ENCODE measurements around the gene RNF217. TPM values are rescaled to one million over a fixed set of nuclear protein-coding genes. Genes with fewer than 3 reads are reported as not detected.
A peak's percentile ranks its signal among the peaks of the same experiment; 100 is the strongest.

RNF217 gene
- total and polyA plus RNA-seq, 8 donors = 1.9 to 32.7 (median 11.2) TPM

GRCh38 chr6:125110056-125110455 is 147.8 kb downstream of the RNF217 start:
- H3K36me3 ChIP-seq = no peaks in the 10 kb centered on the region
- intact Hi-C loops (cut with DNase I; ENCODE audit: low total_unique reads) = loop anchor here (5.0 kb wide), 1 partner anchor 238 kb away; no protein-coding TSS in a partner anchor
- no peak for DNase-seq
- 42 to 71% (median 63%) methylated on average over 1 of the region's 1 CpG for WGBS, 5 donors
- H3K4me3 ChIP-seq = no peak overlapping the region
- H3K27ac ChIP-seq = no peak overlapping the region
- no peaks in the 10 kb centered on the region for H3K4me1 ChIP-seq
- peaks cover 0 to 39% (median 23%) of the 10 kb centered on the region in 4 donors for H3K9me3 ChIP-seq
- TF ChIP-seq, protein P1, sequence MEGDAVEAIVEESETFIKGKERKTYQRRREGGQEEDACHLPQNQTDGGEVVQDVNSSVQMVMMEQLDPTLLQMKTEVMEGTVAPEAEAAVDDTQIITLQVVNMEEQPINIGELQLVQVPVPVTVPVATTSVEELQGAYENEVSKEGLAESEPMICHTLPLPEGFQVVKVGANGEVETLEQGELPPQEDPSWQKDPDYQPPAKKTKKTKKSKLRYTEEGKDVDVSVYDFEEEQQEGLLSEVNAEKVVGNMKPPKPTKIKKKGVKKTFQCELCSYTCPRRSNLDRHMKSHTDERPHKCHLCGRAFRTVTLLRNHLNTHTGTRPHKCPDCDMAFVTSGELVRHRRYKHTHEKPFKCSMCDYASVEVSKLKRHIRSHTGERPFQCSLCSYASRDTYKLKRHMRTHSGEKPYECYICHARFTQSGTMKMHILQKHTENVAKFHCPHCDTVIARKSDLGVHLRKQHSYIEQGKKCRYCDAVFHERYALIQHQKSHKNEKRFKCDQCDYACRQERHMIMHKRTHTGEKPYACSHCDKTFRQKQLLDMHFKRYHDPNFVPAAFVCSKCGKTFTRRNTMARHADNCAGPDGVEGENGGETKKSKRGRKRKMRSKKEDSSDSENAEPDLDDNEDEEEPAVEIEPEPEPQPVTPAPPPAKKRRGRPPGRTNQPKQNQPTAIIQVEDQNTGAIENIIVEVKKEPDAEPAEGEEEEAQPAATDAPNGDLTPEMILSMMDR (IDR thresholded peaks at IDR 0.05) = no peak
- no peak for TF ChIP-seq EP300 (IDR thresholded peaks at IDR 0.05)
- no peak for TF ChIP-seq POLR2AphosphoS5 (IDR thresholded peaks at IDR 0.05)
- TF ChIP-seq POLR2A (IDR thresholded peaks at IDR 0.05) = no peak
- H3K27me3 ChIP-seq = no peaks in the 10 kb centered on the region

DNA sequence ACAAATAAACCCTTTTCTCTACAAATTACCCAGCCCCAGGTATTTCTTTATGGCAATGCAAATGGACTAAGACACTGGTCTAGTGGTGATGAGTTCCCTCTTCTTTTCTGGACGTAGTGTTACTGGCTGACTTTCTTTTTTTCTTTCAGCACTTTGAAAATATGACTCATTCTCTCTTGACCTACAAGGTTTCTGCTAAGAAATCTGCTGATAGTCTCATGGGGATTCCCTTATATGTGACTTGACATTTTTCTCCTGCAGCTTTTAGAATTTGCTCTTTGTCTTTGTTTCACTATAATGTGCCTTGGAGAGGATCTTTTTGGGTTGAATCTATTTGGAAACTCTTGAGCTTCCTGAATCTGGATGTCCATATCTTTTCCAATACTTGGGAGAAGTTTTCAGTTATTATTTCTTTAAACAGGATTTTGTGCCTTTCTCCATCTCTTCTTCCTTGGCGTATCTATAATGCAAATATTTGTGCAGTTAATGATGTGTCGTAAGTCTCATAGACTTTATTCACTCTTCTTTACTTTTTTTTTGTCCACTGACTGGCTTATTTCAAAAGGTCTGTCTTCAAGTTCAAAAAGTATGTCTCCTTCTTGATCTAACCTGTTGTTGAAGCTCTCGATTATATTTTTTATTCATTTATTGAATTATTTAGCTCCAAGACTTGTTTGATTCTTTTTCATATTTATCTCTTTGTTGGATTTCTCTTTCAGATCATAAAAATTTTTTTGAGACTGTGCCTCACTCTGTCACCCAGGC is 149.2 kb downstream of the RNF217 start:
- H3K4me1 ChIP-seq = no peaks in the 10 kb centered on the region
- H3K36me3 ChIP-seq = no peaks in the 10 kb centered on the region
- H3K27me3 ChIP-seq = no peaks in the 10 kb centered on the region
- no peak overlapping the region for H3K27ac ChIP-seq
- no peak for DNase-seq
- H3K4me3 ChIP-seq = no peak overlapping the region
- WGBS, 5 donors = 90 to 92% (median 91%) methylated on average over 4 of the region's 4 CpGs
- TF ChIP-seq POLR2A (IDR thresholded peaks at IDR 0.05) (no peak), EP300 (IDR thresholded peaks at IDR 0.05) (no peak), POLR2AphosphoS5 (IDR thresholded peaks at IDR 0.05) (no peak)
- TF ChIP-seq, protein P1 (IDR thresholded peaks at IDR 0.05) = no peak
- intact Hi-C loops (cut with DNase I; ENCODE audit: low total_unique reads) = loop anchor here (5.0 kb wide), 1 partner anchor 239 kb away; no protein-coding TSS in a partner anchor
- peaks cover 0 to 39% (median 23%) of the 10 kb centered on the region in 4 donors for H3K9me3 ChIP-seq

GRCh38 chr6:125112934-125113333 is 150.7 kb downstream of the RNF217 start:
- intact Hi-C loops (cut with DNase I; ENCODE audit: low total_unique reads) = loop anchor here (5.0 kb wide), 1 partner anchor 241 kb away; no protein-coding TSS in a partner anchor
- Histone ChIP-seq H3K36me3 (no peaks in the 10 kb centered on the region), H3K27me3 (no peaks in the 10 kb centered on the region), H3K27ac (no peak overlapping the region), H3K9me3 (peaks cover 0 to 39% (median 23%) of the 10 kb centered on the region in 4 donors), H3K4me1 (no peaks in the 10 kb centered on the region), H3K4me3 (no peak overlapping the region)
- TF ChIP-seq POLR2AphosphoS5 (IDR thresholded peaks at IDR 0.05) = no peak
- DNase-seq = no peak

DNA sequence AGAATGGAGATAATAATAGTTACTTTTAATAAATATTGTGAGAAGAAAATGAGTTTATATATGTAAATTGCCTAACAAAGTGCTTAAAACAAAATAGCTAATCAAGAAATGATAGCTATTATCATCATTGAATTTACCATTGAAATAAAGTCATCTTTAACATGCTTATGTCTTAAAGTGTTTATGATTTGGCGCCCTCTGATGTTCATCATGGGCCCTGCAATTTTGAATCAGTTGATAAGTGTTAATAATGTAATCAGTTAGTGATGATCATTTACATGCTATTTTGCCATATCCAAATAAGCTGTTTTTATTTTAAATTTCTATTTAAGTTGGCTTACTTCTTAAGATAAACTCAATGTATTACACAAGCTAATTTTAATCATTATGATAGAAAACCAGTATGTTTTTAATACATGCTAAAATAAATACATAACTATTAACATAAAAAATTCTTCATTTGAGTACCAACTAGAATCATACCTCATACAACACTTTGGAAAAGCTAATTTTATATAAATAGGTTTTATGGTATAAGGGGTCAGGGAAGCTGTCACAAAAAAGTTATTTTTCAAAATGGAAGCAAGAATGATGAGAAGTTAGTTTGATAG is 152.1 kb downstream of the RNF217 start:
- WGBS, 5 donors = 0% methylated on average over 1 of the region's 1 CpG
- peak; percentile 68 to 75 for DNase-seq
- no peaks in the 10 kb centered on the region for H3K27me3 ChIP-seq
- H3K9me3 ChIP-seq = peaks cover 0 to 35% (median 23%) of the 10 kb centered on the region in 4 donors
- TF ChIP-seq, protein P1 (IDR thresholded peaks at IDR 0.05) = peak in 5 of 7 experiments; percentile 59 to 79 (median 69)
- no peak for TF ChIP-seq POLR2A (IDR thresholded peaks at IDR 0.05)
- intact Hi-C loops (cut with DNase I; ENCODE audit: low total_unique reads) = loop anchor here (5.0 kb wide), 1 partner anchor 242 kb away; no protein-coding TSS in a partner anchor
- H3K36me3 ChIP-seq = no peaks in the 10 kb centered on the region
- H3K4me3 ChIP-seq = no peak overlapping the region
- no peaks in the 10 kb centered on the region for H3K4me1 ChIP-seq
- no peak overlapping the region for H3K27ac ChIP-seq
